KG1 (cell line): ENCODE results near the gene KLRD1.
"Not testable (repeated sequence)": the region's sequence is repeated elsewhere in the genome, so short reads cannot be mapped to it uniquely, and the experiment has no call there.

Source experiments
- DNase-seq: peaks from one replicate; lab custom pipeline; 2025; lab: John Stamatoyannopoulos, UW

Gene KLRD1

GRCh38 chr12:10368206-10369171 lies 60.8 kb downstream of the KLRD1 start:
- DNase-seq: no peak

DNA sequence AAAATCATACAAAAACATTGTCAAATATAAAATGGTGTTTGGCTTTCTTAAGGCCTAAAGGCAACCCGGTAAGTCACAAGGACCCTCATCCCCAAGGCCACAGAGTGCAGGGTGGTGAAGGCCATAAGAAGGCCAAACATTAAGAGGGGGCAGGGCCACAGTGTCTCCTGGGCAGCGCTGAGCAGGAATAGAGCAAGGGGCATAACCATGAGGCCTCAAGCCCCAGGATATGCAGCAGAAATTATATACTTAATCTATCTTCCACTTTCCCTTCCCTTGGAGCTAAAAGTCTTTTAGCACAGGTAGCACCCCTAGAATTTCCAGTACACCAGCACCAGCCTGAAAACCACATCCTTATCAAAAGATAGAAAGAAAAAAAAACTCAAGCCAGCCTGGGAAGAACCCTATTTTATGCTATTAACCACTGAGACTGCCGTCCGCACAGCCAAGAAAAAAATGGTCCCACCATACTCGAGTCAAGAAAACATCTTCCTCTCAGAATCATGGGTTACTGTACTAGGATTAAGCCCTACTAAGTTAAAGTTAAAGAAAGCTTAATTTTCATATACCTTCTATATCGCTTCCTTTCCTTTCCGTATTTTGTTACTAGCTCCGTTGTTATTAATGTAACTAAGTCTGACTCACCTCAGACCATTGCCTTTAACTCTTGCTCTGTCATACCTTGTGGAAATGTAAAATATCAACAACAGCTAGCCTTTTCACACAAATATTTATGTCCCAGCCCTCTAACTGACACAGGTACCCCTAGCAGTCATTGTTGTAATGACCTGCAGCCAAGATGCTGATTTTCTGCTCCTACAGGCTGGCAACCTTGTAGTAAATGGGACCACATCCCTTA lies 62.1 kb downstream of the KLRD1 start:
- DNase-seq: no peak

- DNase-seq: not testable (repeated sequence)
Observed at GRCh38 chr12:10371893-10372535, 64.3 kb downstream of the KLRD1 start.

DNA sequence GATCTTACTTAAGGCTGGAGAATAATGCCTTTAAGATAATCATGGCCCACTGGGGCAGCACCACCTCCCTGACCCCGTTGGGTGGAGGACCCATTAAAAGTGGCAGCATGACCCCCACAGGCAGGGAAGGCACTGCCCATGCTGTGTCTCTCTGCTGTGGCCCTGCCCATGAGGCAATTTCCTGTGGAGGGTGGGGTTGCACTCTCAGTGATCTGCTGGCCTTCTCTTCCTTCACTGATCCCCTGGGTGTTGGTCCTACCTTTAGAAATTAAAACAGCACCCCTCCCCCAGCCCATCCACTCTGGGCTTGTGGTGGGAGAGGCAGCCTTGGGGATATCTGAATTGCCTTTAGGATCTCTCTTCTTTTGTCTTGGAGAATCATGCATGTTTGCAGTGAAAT lies 64.9 kb downstream of the KLRD1 start:
- no peak for DNase-seq

GRCh38 chr12:10374624-10375018 lies 67.0 kb downstream of the KLRD1 start:
- DNase-seq: no peak

DNA sequence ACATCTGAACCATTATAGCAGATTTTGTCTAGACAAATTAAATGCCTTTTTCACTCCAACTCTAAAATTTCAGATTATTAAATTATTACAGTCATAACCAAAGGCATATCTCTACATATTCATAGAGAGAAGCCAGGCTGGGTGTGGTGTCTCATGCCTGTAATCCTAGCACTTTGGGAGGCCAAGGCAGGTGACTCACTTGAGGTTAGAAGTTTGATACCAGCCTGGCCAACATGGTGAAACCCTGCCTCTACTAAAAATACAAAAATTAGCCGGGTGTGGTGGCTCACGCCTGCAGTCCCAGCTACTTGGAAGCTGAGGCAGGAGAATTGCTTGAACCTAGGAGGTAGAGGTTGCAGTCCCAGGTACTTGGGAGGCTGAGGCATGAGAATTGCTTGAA lies 71.1 kb downstream of the KLRD1 start:
- not testable (repeated sequence) for DNase-seq
